Calu3 (cell line): ENCODE measurements around the gene FUT6. TPM values are rescaled to one million over a fixed set of nuclear protein-coding genes. Genes with fewer than 3 reads are reported as not detected.

ENCODE experiments used
- BruUV-seq: library from RNA; stranded (reverse); fragments of 400-500 nt; replicated peaks from 2 replicates; lab custom pipeline; 2021; lab: Mats Ljungman, UMichigan
- CTCF ChIA-PET: fragments of 300-600 bp; sonication (Branson Sonifier 250); formaldehyde crosslinking; loops from one replicate; lab custom pipeline; 2022; ENCODE audit warnings: antibody characterized with exemption; lab: Charles Lee
- DNase-seq: peaks from one replicate; pipeline ENCODE4 v3.0.0; 2022
- H3K27ac Mint-ChIP-seq: one replicate; pipeline ENCODE4 v1.8.0; 2022; ENCODE audit warnings: mixed read lengths; ENCODE audit not compliant: unreplicated experiment
- H3K27me3 Mint-ChIP-seq: one replicate; pipeline ENCODE4 v1.8.0; 2022; ENCODE audit warnings: mixed read lengths; ENCODE audit not compliant: unreplicated experiment
- H3K36me3 Mint-ChIP-seq: one replicate; pipeline ENCODE4 v1.8.0; 2022; ENCODE audit warnings: mild to moderate bottlenecking, moderate library complexity, mixed read lengths; ENCODE audit not compliant: insufficient read depth, unreplicated experiment
- H3K4me1 Mint-ChIP-seq: one replicate; pipeline ENCODE4 v1.8.0; 2022; ENCODE audit warnings: mild to moderate bottlenecking, low read depth, mixed read lengths; ENCODE audit not compliant: unreplicated experiment
- H3K4me3 Mint-ChIP-seq: one replicate; pipeline ENCODE4 v1.8.0; 2022; ENCODE audit warnings: mild to moderate bottlenecking, low read depth, moderate library complexity, mixed read lengths; ENCODE audit not compliant: unreplicated experiment
- H3K9me3 Mint-ChIP-seq: one replicate; pipeline ENCODE4 v1.8.0; 2022; ENCODE audit warnings: low read depth, mixed read lengths; ENCODE audit not compliant: unreplicated experiment
- CTCF ChIP-seq: fragments of 200-600 bp; IDR thresholded peaks from one replicate; pipeline ENCODE4 v1.8.0; 2022; ENCODE audit warnings: antibody characterized with exemption; ENCODE audit not compliant: unreplicated experiment
- intact Hi-C: fragments of 100-400 bp; cut with micrococcal nuclease; formaldehyde crosslinking; loops from one replicate; pipeline ENCODE4 v1.10.0; 2022; ENCODE audit not compliant: unreplicated experiment
- total RNA-seq: library from RNA; stranded (reverse); gene quantifications from 2 replicates; pipeline ENCODE4 v1.2.3, GENCODE V29; 2022

The FUT6 gene
- total RNA-seq, 1 experiment from 2014 or later: 1.8 TPM

- CTCF ChIA-PET: interaction anchor here (0.6 kb wide), 2 partner anchors 7 to 206 kb away, joined by 3 read pairs; no protein-coding TSS in a partner anchor
- Mint-ChIP-seq H3K4me1 (peaks cover 22% of the 10 kb centered on the region), H3K4me3 (no peak overlapping the region), H3K36me3 (peaks cover 16% of the 10 kb centered on the region), H3K27ac (no peak overlapping the region), H3K27me3 (no peaks in the 10 kb centered on the region), H3K9me3 (no peaks in the 10 kb centered on the region)
- BruUV-seq: no TSS peak
- TF ChIP-seq CTCF: no peak
- no peak for DNase-seq
- intact Hi-C loops: no loop called here
Observed at GRCh38 chr19:5822181-5822844, 17.2 kb downstream of the FUT6 start.

- Mint-ChIP-seq H3K27me3 (no peaks in the 10 kb centered on the region), H3K36me3 (peaks cover 10% of the 10 kb centered on the region), H3K9me3 (no peaks in the 10 kb centered on the region), H3K27ac (no peak overlapping the region), H3K4me1 (peaks cover 28% of the 10 kb centered on the region), H3K4me3 (no peak overlapping the region)
- CTCF ChIA-PET: interaction anchor here (0.6 kb wide), 1 partner anchor 8 kb away, joined by 3 read pairs; no protein-coding TSS in a partner anchor
- no peak for TF ChIP-seq CTCF
- BruUV-seq: no TSS peak
- intact Hi-C loops: no loop called here
- no peak for DNase-seq
Observed at GRCh38 chr19:5821521-5822180, 17.9 kb downstream of the FUT6 start.

GRCh38 chr19:5820785-5821184, 18.7 kb downstream of the FUT6 start:
- CTCF ChIA-PET: no interaction called here
- intact Hi-C loops: no loop called here
- H3K4me3 Mint-ChIP-seq: no peak overlapping the region

GRCh38 chr19:5818594-5818993, 20.9 kb downstream of the FUT6 start:
- no peak overlapping the region for H3K4me3 Mint-ChIP-seq
- CTCF ChIA-PET: interaction anchor here (0.6 kb wide), 1 partner anchor 42 kb away, joined by 4 read pairs; no protein-coding TSS in a partner anchor
- peaks cover 32% of the 10 kb centered on the region for H3K4me1 Mint-ChIP-seq
- TF ChIP-seq CTCF: no peak
- peak overlapping the region; percentile 53 for H3K27ac Mint-ChIP-seq
- intact Hi-C loops: no loop called here
- no peaks in the 10 kb centered on the region for H3K27me3 Mint-ChIP-seq
- peaks cover 9% of the 10 kb centered on the region for H3K36me3 Mint-ChIP-seq
- no TSS peak for BruUV-seq
- peak; percentile 78 for DNase-seq
- no peaks in the 10 kb centered on the region for H3K9me3 Mint-ChIP-seq

More at GRCh38 chr19:5820785-5821184, 18.7 kb downstream of the FUT6 start:
- TF ChIP-seq CTCF: no peak
- peaks cover 32% of the 10 kb centered on the region for H3K4me1 Mint-ChIP-seq
- BruUV-seq: no TSS peak
- H3K9me3 Mint-ChIP-seq: no peaks in the 10 kb centered on the region
- no peaks in the 10 kb centered on the region for H3K27me3 Mint-ChIP-seq
- peaks cover 9% of the 10 kb centered on the region for H3K36me3 Mint-ChIP-seq
- no peak overlapping the region for H3K27ac Mint-ChIP-seq
- DNase-seq: no peak
